ENCODE data around the gene CIROP. TPM values are rescaled to one million over a fixed set of nuclear protein-coding genes. Genes with fewer than 3 reads are reported as not detected.

CIROP gene
- total and polyA plus RNA-seq, 4 donors, result not detected

DNA sequence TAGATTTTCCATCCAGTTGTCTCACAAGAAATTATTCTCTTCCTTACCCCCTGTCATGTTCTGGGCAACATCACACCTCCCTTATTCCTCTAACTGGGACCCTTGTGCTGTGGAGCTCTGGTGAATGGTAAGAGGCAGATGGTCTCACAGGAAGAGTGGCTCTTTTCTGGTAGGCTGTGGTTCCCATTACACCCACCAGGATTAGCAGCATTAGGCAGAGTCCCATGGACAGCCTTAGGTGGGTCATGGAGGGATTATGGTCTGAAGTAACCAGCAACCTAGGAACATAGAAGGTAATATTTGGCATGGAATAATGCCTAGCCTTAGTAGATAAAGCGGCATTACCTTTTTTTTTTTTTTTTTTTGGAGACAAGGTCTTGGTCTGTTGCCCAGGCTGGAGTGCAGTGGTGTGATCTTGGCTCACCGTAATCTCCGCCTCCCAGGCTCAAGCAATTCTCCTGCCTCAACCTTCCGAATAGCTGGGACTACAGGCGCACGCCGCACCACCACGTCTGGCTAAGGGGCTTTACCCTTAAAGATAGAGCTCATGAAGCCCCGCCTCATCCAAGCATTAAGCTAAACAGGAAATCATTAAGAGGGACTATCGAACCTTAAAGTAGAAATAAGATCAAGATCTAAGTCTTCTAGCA lies 5.5 kb downstream of the CIROP start:
- Histone ChIP-seq H3K4me1 (ENCODE audit: control insufficient read depth in 5 of 5, insufficient read depth in 5 of 5, low read length in 5 of 5) (peaks cover 0 to 13% (median 0%) of the 10 kb centered on the region in 5 donors), H3K27ac (ENCODE audit: low read depth in 1 of 2, low read length in 1 of 2) (peak overlapping the region in 1 of 2 donors; percentile 71), H3K4me3 (no peak overlapping the region), H3K36me3 (ENCODE audit: control insufficient read depth in 4 of 4, insufficient read depth in 4 of 4, low read length in 4 of 4) (peaks cover 5 to 18% (median 14%) of the 10 kb centered on the region in 4 donors), H3K9ac (ENCODE audit: insufficient read depth in 1 of 2, low read length in 2 of 2) (no peak overlapping the region), H3K27me3 (ENCODE audit: control insufficient read depth in 3 of 3, insufficient read depth in 3 of 3, low read length in 2 of 3) (no peaks in the 10 kb centered on the region), H3K9me3 (ENCODE audit: control insufficient read depth in 4 of 4, insufficient read depth in 3 of 4, low read length in 3 of 4) (no peaks in the 10 kb centered on the region)
- no peak for DNase-seq
- TF ChIP-seq, protein P1, sequence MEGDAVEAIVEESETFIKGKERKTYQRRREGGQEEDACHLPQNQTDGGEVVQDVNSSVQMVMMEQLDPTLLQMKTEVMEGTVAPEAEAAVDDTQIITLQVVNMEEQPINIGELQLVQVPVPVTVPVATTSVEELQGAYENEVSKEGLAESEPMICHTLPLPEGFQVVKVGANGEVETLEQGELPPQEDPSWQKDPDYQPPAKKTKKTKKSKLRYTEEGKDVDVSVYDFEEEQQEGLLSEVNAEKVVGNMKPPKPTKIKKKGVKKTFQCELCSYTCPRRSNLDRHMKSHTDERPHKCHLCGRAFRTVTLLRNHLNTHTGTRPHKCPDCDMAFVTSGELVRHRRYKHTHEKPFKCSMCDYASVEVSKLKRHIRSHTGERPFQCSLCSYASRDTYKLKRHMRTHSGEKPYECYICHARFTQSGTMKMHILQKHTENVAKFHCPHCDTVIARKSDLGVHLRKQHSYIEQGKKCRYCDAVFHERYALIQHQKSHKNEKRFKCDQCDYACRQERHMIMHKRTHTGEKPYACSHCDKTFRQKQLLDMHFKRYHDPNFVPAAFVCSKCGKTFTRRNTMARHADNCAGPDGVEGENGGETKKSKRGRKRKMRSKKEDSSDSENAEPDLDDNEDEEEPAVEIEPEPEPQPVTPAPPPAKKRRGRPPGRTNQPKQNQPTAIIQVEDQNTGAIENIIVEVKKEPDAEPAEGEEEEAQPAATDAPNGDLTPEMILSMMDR (IDR thresholded peaks at IDR 0.05; ENCODE audit: control extremely low read depth, extremely low read depth), result no peak
- WGBS, 2 donors, result 72 to 84% methylated on average over 10 of the region's 10 CpGs
- no peak for ATAC-seq (ENCODE audit: insufficient read depth, low FRiP score)

DNA sequence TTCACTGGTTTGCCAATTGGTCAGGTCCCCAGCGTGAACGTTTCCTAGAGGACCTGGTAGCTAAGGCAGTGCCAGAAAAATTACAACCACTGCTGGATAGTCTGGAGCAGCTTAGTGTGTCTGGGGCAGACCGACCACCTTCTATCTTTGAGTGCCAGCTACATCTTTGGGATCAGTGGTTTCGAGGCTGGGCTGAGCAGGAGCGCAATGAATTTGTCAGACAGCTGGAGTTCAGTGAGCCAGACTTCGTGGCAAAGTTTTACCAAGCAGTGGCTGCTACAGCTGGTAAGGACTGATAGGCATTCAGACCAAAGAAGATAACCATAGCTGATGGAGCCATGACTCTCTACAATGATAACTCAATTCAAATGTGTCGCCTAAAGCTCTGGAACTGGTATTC lies 7.0 kb downstream of the CIROP start:
- DNase-seq, result no peak
- peaks cover 0 to 23% (median 9%) of the 10 kb centered on the region in 5 donors for H3K4me1 ChIP-seq (ENCODE audit: control insufficient read depth in 5 of 5, insufficient read depth in 5 of 5, low read length in 5 of 5)
- TF ChIP-seq, protein P1 (IDR thresholded peaks at IDR 0.05; ENCODE audit: control extremely low read depth, extremely low read depth), result no peak
- peak overlapping the region in 1 of 2 donors; percentile 17 for H3K27ac ChIP-seq (ENCODE audit: low read depth in 1 of 2, low read length in 1 of 2)
- ATAC-seq (ENCODE audit: insufficient read depth, low FRiP score), result no peak
- no peak overlapping the region for H3K4me3 ChIP-seq
- H3K9me3 ChIP-seq (ENCODE audit: control insufficient read depth in 4 of 4, insufficient read depth in 3 of 4, low read length in 3 of 4), result no peaks in the 10 kb centered on the region
- WGBS, 2 donors, result 82 to 91% methylated on average over 7 of the region's 7 CpGs
- no peak overlapping the region for H3K9ac ChIP-seq (ENCODE audit: insufficient read depth in 1 of 2, low read length in 2 of 2)
- H3K27me3 ChIP-seq (ENCODE audit: control insufficient read depth in 3 of 3, insufficient read depth in 3 of 3, low read length in 2 of 3), result no peaks in the 10 kb centered on the region
- peaks cover 8 to 19% (median 14%) of the 10 kb centered on the region in 4 donors for H3K36me3 ChIP-seq (ENCODE audit: control insufficient read depth in 4 of 4, insufficient read depth in 4 of 4, low read length in 4 of 4)

DNA sequence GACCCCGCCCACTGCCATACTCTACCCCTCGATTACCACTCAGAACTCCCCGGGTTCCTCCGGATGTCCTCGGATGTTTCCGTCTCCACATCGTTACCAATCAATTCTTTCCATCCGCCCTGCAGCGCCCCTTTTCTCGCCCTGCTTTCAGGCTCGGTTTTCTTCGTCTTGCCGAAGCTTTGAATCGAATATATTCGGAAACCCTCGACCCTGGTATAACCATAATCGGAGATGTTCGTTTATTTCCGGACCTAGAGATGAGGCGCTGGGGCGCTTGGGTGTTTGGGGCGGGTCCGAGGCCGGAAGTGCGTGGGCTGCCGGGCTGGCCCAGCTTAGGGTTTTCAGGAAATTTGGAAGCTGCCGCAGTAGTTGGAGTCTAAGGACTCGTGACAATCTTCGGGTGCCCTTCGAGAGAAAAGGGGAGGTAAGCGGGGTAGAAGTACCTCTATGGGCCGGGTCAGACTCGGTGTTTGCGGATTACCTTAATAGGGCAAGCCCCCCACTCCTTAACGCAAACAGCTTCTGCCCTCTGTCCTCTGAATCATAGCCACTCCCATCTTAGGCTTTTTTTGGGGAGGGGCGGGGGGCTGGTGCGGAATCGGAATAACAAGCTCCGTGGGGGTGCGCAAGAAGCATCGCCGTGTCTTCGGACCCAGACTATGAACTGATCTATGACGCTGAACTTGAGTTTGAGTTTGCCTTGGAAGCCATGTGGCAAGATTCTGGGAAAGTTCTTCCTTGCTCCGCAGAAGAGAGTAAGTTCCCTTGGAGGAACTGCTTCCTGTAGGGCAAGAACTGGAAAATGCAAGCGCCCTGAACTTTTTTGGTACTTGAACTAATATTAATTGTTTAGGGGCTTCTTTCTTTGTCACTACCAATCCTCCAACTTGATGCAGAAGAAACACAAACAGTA lies 9.3 kb downstream of the CIROP start, which contains the start of gene C14orf119:
TSS of gene C14orf119 (plus strand) at position 310 of the 913 bp plus-strand sequence. CDS start 2,154 bp downstream, outside the sequence.
- Histone ChIP-seq H3K4me1 (ENCODE audit: control insufficient read depth in 5 of 5, insufficient read depth in 5 of 5, low read length in 5 of 5) (peaks cover 0 to 23% (median 10%) of the 10 kb centered on the region in 5 donors), H3K36me3 (ENCODE audit: control insufficient read depth in 4 of 4, insufficient read depth in 4 of 4, low read length in 4 of 4) (peaks cover 10 to 25% (median 19%) of the 10 kb centered on the region in 4 donors)

More for the DNA sequence above, 9.3 kb downstream of the CIROP start, which contains the start of gene C14orf119:
- Histone ChIP-seq H3K9ac (ENCODE audit: insufficient read depth in 1 of 2, low read length in 2 of 2) (peak within 1 kb of the TSS; percentile 92 to 96), H3K27ac (ENCODE audit: low read depth in 1 of 2, low read length in 1 of 2) (peak within 1 kb of the TSS; percentile 97 to 98), H3K9me3 (ENCODE audit: control insufficient read depth in 4 of 4, insufficient read depth in 3 of 4, low read length in 3 of 4) (no peaks in the 10 kb centered on the region), H3K27me3 (ENCODE audit: control insufficient read depth in 3 of 3, insufficient read depth in 3 of 3, low read length in 2 of 3) (no peaks in the 10 kb centered on the region), H3K4me3 (peak within 1 kb of the TSS; percentile 74)
- 0 to 1% methylated on average over 46 of the region's 46 CpGs for WGBS, 2 donors
- DNase-seq (peak; percentile 100), ATAC-seq (ENCODE audit: insufficient read depth, low FRiP score) (peak; percentile 96)
- TF ChIP-seq, protein P1 (IDR thresholded peaks at IDR 0.05; ENCODE audit: control extremely low read depth, extremely low read depth), result no peak
